ENCODE data around the gene MYO9B.
"Not testable (repeated sequence)": the region's sequence is repeated elsewhere in the genome, so short reads cannot be mapped to it uniquely, and the experiment has no call there.

Gene MYO9B

DNA sequence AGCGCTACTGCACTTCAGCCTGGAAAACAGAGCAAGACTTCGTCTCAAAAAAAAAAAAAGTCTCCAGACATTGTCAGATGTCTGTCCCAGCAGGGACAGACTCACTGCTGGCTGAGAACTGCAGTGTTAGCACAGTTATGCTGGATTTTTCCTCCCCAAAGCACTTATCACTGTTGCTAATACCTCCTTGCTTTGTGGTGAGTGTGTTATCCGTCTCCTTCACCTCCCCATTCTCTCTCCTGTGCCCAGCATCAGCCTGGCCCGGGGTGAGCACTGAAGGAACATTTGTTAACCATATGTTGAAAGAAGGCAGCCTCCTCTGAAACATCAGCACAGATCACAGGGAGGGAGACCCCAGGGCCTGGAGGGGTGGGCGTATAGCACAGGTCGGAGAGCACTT is 11.3 kb downstream of the MYO9B start:
- in situ Hi-C loops (cut with MboI; ENCODE audit: low sequenced_read_pairs) = no loop called here

DNA sequence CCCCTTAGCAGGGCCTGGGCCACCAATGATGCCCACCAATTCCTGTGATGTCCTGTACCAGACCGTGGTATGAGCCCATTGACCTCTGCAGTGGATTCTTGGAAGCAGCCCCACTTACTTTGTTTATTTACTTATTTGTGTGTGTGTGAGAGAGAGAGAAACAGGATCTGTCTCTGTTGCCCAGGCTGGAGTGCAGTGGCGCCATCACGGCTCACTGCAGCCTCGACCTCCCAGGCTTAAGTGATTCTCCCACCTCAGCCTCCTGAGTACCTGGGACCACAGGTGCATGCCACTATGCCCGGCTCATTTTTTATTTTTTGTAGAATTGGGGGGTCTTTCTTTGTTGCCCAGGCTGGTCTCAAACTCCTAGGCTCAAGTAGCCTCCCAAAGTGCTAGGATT is 13.0 kb downstream of the MYO9B start:
- in situ Hi-C loops (cut with MboI; ENCODE audit: low sequenced_read_pairs) = no loop called here

DNA sequence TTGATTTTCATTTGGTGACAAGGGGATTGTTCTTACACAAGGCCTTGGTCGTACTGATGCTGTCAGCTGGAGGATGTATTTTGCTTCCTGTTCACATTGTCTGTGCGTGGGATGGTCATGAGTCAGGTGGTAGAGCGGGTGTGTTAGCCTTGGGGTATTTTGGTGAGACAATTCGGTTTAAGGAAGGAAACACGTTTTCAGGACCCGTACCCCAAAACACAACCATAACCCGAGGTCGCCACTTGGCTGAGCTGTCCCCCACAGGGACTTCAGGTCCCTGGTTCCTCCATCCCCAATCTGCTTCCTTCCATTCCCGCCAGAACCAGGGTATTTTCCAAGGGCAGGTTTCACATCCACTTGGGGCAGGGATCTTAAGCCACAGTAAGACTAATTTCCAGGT is 15.0 kb downstream of the MYO9B start:
- in situ Hi-C loops (cut with MboI; ENCODE audit: low sequenced_read_pairs) = no loop called here

DNA sequence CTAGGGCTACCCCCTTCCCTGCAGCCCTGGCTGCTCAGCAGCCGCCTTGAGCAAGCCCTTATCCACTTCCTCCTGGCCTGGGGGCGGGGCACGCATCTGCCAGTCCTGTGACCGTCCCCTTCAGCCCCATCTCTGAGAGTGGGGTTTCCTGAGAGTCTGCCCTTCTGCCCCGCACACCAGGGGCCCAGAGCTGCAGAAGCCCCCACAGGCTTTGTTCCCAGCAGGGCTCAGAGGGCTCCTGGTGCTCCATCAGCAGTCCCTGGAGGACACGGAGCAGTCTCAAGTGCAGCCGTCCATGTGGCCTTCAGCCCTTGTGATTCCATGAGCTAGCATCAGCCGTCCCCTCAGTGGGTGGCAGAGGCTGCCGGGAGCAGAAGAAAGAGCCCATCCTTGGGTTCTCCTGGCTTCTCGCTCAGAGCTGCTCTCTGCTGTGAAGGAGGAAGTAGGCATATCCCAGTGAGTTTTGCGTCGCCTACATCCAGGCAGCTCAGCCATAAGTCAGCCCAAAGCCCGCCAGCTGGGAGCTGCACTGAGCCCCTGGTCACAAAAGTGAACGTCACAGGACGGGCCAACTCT is 16.3 kb downstream of the MYO9B start:
- in situ Hi-C loops (cut with MboI; ENCODE audit: low sequenced_read_pairs) = no loop called here

DNA sequence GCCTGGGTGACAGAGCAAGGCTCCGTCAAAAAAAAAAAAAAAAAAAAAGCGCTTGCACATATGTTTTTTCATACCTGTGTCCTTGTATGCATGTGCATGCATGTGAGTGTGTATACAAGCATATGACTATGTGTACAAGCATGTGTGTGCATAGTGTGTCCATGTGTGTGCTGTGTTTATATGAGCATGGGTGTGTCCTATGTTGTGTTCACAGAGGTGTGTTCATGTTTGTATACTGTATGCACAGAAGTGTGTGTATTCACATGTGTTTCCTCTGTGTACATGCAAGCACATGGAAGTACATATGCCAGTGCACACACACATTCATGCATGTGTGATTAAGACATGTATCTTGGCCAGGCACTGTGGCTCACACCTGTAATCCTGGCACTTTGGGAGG is 17.1 kb downstream of the MYO9B start:
- in situ Hi-C loops (cut with MboI; ENCODE audit: low sequenced_read_pairs) = no loop called here

DNA sequence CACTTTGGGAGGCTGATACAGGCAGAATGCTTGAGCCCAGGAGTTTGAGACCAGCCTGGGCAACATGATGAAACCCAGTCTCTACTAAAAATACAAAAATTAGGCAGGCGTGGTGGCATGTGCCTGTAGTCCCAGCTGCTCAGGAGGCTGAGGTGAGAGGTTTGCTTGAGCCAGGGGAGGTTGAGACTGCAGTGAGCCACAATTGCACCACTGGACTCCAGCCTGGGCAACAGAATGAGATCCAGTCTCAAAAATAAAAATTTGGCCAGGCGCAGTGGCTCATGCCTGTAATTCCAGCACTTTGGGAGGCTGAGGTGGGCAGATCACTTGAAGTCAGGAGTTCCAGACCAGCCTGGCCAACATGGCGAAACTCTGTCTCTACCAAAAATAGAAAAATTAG is 19.1 kb downstream of the MYO9B start:
- in situ Hi-C loops (cut with MboI; ENCODE audit: low sequenced_read_pairs) = not testable (repeated sequence)

DNA sequence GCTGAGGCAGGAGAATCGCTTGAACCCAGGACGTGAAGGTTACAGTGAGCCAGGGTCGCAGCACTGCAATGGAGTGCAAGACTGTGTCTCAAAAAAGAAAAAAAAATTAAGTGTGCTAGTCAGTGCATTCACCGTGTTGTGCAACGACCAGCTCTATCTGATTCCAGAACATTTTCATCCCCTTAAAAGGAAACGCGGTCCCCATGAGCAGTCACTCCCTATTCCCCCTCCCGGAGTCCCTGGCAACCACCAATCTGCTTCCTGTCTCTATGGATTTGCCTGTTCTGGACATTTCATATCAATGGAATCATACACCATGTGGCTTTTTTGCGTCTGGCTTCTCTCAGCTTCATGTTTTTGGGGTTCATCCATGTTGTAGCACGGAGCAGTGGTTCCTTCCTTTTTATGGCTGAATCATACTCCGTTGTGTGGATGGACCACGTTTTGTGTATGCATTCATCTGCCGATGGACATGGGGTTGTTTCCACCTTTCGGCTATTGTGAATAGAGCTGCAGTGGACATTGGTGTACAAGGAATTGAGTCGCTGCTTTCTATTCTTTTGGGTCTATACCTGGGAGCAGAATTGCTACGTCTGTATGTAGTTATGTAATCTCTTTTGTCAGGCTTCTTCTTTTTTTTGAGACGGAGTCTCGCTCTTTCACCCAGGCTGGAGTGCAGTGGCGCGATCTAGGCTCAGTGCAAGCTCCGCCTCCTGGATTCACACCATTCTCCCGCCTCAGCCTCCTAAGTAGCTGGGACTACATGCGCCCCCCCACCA is 19.8 kb downstream of the MYO9B start:
- in situ Hi-C loops (cut with MboI; ENCODE audit: low sequenced_read_pairs) = no loop called here

DNA sequence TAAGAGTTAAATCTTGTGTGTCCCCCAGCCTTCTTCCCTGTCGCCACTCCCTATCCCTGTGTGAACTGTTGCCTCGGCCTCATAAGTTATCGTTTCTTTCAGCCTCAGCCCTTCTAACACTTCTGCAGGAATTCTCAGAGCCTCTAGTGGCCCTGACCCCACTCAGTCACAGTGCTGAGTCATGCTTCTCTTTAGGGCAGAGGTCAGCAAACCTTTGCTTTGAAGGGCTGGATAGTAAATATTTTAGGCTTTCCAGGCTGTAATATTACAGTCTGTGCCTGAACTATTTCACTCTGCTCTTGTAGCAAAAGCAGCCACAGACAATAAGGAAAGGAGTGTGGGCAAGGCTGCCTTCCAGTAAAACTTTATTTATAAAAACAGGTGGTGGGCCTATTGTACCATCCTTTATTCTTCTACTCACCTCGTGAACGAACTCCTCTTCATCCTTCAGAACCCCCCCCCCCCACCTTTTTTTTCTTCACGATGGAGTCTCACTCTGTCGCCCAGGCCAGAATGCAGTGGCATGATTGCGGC is 22.1 kb downstream of the MYO9B start:
- in situ Hi-C loops (cut with MboI; ENCODE audit: low sequenced_read_pairs) = no loop called here

DNA sequence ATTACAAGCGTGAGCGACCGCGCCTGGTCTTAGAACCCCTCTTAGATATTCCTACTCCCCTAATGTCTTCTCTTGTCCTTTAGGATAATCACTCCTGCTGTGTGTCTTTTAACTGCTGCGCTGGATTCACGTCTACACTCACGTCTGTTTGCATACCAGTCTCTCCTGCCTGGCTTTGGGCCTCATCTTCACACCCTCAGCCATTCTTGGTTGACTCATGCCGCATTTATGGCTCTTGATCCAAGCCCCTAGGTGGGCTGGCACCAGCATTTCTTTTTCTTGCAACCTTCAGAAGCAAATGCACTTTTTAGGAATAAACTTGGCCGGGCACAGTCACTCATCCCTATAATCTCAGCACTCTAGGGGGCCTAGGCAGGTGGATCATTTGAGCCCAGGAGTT is 22.7 kb downstream of the MYO9B start:
- in situ Hi-C loops (cut with MboI; ENCODE audit: low sequenced_read_pairs) = no loop called here

DNA sequence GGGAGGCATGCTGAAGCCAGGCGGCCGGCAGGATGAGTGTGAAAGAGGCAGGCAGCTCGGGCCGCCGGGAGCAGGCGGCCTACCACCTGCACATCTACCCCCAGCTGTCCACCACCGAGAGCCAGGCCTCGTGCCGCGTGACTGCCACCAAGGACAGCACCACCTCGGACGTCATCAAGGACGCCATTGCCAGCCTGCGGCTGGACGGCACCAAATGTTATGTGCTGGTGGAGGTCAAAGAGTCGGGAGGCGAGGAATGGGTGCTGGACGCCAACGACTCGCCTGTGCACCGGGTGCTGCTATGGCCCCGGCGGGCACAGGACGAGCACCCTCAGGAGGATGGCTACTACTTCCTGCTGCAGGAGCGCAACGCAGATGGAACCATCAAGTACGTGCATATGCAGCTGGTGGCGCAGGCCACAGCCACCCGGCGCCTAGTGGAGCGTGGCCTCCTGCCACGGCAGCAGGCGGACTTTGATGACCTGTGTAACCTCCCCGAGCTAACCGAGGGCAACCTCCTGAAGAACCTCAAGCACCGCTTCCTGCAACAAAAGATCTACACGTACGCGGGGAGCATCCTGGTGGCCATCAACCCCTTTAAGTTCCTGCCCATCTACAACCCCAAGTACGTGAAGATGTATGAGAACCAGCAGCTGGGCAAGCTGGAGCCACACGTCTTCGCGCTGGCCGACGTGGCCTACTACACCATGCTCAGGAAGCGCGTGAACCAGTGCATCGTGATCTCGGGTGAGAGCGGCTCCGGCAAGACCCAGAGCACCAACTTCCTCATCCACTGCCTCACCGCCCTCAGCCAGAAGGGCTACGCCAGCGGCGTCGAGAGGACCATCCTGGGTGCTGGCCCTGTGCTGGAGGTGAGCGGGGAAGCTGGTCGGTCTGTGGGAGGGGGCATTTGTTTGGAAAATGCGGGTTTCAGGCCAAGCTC is 26.4 kb downstream of the MYO9B start:
- in situ Hi-C loops (cut with MboI; ENCODE audit: low sequenced_read_pairs) = no loop called here

DNA sequence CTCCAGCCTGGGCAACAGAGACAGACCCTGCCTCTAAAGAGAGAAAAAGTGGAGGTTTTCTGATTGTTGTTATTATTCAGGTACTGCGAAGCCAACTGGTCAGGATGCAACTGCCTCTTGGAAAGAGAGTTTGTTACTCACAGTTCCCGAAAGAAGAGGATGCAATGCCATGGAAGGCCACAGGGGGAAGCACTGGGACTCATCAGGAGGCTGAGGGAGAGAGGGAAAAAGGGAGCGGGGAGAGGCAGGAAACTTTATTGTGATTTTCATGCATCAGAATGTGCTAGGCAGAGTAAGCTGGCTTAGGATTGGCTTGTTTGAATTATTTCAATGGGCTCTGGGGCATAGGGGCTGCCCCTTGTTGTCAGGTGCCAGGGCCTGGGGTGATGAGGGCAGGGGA is 27.6 kb downstream of the MYO9B start:
- in situ Hi-C loops (cut with MboI; ENCODE audit: low sequenced_read_pairs) = no loop called here

DNA sequence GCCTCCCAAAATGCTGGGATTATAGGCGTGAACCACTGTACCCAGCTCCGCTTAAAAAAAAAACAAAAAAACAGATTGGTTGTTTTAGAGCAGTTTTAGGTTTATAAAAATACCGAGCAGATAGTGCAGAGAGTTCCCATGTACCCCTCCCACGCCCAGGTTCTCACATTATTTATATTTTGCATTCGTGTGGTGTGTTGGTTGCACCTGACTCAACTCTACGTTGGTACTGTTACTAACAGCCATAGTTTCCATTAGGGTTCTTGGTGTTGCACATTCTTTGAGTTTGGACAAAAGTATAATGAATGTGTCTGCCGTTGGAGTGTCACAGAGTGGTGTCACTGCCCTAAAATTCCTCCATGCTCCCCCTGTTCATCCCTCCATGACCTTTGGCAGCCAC is 29.1 kb downstream of the MYO9B start:
- in situ Hi-C loops (cut with MboI; ENCODE audit: low sequenced_read_pairs) = no loop called here

DNA sequence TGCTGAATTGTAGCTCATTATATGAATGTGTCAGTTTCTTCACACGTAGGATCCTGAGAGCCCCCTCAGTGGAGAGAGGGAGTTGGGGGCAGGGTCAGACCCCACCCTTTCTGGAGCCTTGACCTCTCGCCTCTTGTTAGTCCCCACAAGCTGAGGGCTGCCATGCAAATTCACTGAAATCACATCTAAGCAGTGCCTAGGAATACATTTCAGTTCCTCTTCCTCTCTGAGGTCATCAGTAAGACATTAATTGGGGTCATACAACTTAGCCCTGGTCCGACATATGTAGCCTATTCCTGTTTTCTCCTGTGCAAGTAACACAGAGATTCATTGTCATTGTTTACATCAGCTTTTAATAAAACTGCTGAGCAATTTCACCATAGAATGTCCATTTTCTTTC is 30.0 kb downstream of the MYO9B start:
- in situ Hi-C loops (cut with MboI; ENCODE audit: low sequenced_read_pairs) = no loop called here

DNA sequence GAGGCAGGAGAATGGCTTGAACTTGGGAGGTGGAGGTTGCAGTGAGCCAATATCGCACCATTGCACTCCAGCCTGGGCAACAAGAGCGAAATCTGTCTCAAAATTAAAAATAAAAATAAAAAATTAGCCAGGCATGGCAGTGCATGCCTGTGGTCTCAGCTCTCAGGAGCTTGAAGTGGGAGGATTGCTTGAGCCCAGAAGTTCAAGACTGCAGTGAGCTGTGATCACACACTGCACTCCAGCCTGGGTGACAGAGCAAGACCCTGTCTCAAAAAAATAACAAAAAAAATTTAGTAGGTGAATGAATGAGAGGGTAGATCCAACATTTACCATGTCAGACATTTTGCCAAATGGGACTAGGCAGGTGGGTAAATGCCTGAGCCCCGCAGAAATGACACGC is 31.4 kb downstream of the MYO9B start:
- in situ Hi-C loops (cut with MboI; ENCODE audit: low sequenced_read_pairs) = not testable (repeated sequence)

DNA sequence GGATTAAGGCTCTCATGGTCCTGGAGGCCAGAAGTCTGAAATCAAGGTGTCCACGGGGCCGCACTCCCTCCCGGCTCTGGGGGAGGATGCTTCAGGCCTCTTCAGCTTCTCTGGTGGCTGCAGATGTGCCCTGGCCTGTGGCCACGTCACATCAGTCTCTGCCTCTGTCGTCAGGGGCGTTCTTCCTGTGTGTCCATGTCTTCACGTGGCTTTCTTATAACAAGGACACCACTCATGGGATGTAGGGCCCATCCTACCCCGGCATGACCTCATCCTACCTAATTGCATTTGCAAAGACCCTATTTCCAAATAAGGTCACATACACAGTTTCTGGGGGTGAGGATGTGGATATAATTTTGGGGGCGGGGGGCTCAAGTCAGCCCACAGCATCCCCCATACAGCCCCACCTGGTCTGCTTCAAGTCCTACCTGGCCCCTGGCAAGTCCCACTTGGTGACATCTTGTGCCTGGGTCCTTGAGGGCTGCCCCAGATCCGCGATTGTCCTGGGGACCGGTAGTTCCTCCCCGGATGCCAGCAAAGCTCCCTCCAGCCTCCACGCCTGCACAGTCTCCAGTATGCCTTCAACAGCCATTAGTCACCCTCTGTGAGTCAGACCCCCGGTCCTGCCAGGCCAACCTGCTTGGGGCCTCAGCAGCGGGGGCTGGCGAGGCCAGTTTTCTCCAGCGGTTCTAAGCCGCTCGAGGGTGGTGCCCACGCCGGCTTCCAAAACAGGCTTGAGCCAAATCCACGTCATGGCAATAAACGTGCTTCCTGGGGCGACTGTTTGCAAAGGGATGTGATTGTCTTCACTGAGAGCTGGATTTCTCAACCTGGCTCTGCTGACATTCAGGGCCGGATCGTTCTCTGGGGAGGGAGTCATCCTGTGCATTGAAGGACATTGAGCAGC is 32.2 kb downstream of the MYO9B start:
- in situ Hi-C loops (cut with MboI; ENCODE audit: low sequenced_read_pairs) = no loop called here

DNA sequence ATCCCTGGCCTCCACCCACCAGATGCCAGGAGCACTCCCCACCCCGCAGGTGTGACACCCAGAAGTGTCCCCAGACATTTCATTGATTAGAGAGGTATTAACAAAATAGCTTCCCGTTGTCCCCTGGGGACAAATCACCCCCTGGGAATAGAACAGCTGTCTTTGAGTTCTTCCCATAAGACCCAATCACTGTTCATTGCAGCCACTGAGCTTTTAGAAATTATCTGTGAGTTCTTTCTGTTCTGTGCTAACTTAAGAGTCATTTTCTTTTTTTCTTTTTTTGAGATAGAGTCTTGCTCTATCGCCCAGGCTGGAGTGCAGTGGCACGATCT is 32.8 kb downstream of the MYO9B start:
- in situ Hi-C loops (cut with MboI; ENCODE audit: low sequenced_read_pairs) = no loop called here

DNA sequence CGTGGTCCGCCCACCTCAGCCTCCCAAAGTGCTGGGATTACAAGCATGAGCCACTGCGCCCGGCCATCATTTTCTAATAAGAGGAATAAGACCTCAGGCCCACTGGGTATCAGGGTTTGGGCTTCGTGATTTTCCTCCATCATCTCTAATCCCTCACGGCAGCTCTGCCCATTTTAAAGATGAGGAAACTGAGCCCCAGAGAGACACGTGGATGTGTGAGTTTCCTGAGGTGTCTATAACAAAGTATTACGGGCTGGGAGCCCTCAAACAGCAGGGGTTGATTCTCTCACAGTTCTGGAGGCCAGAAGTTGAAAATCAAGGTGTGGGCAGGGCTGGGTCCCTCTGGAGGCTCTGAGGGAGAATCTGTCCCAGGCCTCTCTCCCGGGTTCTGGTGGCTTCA is 33.7 kb downstream of the MYO9B start:
- in situ Hi-C loops (cut with MboI; ENCODE audit: low sequenced_read_pairs) = no loop called here

DNA sequence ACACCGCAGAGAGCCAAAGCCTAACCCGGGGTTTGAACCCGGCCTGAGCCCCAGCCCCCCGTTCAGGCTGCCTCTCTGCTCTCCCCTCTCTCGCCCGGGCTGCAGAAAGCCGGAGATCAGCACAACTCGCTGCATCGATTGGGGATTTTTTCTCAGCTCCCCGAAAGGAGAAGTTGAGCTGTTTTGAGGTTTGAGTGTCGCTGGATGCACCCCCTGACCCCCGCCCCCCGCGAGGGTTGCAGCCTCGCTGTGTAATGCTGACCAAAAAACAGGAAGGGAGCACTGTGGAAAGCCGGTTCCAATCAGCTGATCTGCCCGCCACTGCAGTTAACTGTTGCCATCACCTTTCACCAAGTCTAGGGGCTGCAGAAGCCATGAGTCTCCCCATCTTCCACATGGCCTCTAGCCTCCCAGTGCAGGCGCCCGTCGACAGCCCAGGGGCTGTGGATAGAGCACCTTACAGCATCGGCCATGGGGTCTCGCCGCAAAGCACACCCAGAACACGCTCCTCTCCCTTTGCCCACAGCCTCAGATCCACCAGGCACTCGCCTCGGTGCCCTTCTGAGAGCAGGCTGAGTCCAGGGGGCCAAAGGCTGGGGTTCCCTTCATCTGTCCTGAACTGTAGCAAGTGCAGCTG is 34.5 kb downstream of the MYO9B start:
- in situ Hi-C loops (cut with MboI; ENCODE audit: low sequenced_read_pairs) = no loop called here

DNA sequence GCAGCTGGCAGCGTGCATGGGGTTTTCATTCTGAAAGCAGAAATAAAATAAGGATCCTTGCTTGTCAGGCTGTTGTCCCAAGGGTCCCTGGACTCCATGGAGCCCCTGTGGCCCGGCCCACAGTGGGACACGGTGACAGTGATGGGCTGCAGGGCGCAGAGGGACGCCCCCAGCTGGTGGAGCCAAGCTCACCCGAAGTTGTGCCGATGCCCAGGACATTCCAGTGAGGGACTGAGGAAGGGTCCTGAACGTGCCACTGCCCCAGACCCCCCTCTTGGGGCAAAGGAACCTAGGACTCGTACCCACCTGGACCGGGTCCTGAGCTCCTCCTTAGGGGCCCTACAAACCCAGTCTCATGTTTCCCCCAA is 35.0 kb downstream of the MYO9B start:
- in situ Hi-C loops (cut with MboI; ENCODE audit: low sequenced_read_pairs) = no loop called here

DNA sequence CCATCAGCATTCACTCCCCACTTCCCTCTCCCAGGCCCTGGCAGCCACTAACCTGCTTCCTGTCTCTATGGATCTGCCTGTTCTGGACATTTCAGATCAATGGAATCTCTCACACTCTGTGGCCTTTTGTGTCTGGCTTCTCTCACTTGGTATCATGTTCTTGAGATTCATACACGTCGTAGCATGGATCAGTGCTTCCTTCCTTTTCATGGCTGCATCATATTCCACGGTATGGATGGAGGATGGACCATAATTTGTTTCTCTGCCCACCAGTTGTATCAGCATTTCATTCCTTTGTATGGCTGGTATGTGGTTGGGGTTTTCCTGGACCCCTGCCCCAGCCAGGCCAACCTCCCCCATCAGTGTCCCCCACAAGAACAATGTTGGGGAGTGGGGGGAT is 36.2 kb downstream of the MYO9B start:
- in situ Hi-C loops (cut with MboI; ENCODE audit: low sequenced_read_pairs) = no loop called here
